ENCODE measurements around the gene SLITRK3. TPM values are rescaled to one million over a fixed set of nuclear protein-coding genes. Genes with fewer than 3 reads are reported as not detected.

Gene SLITRK3
- total and polyA plus RNA-seq, 2 of the 13 experiments (the other 11 are each of a cell fraction or from before 2014, with no cell fraction given) = not detected

- no peak overlapping the region for H2AFZ ChIP-seq (ENCODE audit: low read length)
- H4K20me1 ChIP-seq (ENCODE audit: insufficient read depth, low read length) = no peaks in the 10 kb centered on the region
- BruUV-seq (replicated peaks) = no TSS peak
- DNase-seq (ENCODE audit: low spot score) = no peak
- no peaks in the 10 kb centered on the region for H3K9me3 ChIP-seq (ENCODE audit: low read length)
- ChIA-PET CTCF (ENCODE audit: low intra/inter-chr PET ratio, low total read pairs) (no interaction called here), POLR2A (no interaction called here)
- ATAC-seq = no peak; the same call in 2 of the 3 replicates
- no peaks in the 10 kb centered on the region; the same call in 1 of the 2 replicates for H3K4me1 ChIP-seq (ENCODE audit: insufficient read depth, low read length)
- H3K9ac ChIP-seq (ENCODE audit: insufficient read depth, low read depth, low read length) = no peak overlapping the region
- no peak overlapping the region for H3K4me2 ChIP-seq (ENCODE audit: low read depth, low read length)
- H3K27me3 ChIP-seq (ENCODE audit: control insufficient read depth in 1 of 2, insufficient read depth in 2 of 2, low read length in 2 of 2) = peaks cover 5 to 38% of the 10 kb centered on the region in 2 experiments; a peak in 4 of 5 replicates
- TF ChIP-seq ZNF816 (CRISPR knock-in tag; IDR thresholded peaks at IDR 0.05; ENCODE audit: borderline replicate concordance) (no peak), MTF1 (CRISPR knock-in tag; IDR thresholded peaks at IDR 0.05) (no peak), FOXA3 (CRISPR knock-in tag; IDR thresholded peaks at IDR 0.05) (no peak), ZNF770 (CRISPR knock-in tag; IDR thresholded peaks at IDR 0.05) (no peak), ZNF253 (CRISPR knock-in tag; IDR thresholded peaks at IDR 0.05; ENCODE audit: borderline replicate concordance) (no peak), SMAD3 (CRISPR knock-in tag; IDR thresholded peaks at IDR 0.05) (no peak), TGIF2 (CRISPR knock-in tag; IDR thresholded peaks at IDR 0.05) (no peak), NR2C2 (CRISPR knock-in tag; IDR thresholded peaks at IDR 0.05; ENCODE audit: borderline replicate concordance) (no peak), ZNF772 (CRISPR knock-in tag; IDR thresholded peaks at IDR 0.05) (no peak), E2F2 (CRISPR knock-in tag; IDR thresholded peaks at IDR 0.05; ENCODE audit: borderline replicate concordance) (no peak)
- H3K4me3 ChIP-seq (replicated peaks in 1 of 3; ENCODE audit: insufficient read depth in 1 of 3, low read depth in 2 of 3, low read length in 3 of 3) = no peak overlapping the region
- H3K79me2 ChIP-seq (ENCODE audit: insufficient read depth, low read length) = no peaks in the 10 kb centered on the region
- WGBS (ENCODE audit: low lambda C conversion rate) = 10% methylated on average over 18 of the region's 18 CpGs
- intact Hi-C loops (cut with micrococcal nuclease; ENCODE audit: unreplicated experiment) (no loop called here), in situ Hi-C loops (cut with HindIII; ENCODE audit: extremely low pct_ligation_motif_present, low pct_unique_long_range_greater_than_20kb) (no loop called here)
- H3K36me3 ChIP-seq (replicated peaks in 1 of 2; ENCODE audit: control insufficient read depth in 1 of 2, insufficient read depth in 2 of 2, low read length in 2 of 2) = no peaks in the 10 kb centered on the region
- no peak overlapping the region for H3K27ac ChIP-seq (ENCODE audit: extremely low read length, insufficient read depth, low read length)
- no peak for FAIRE-seq
Measured at GRCh38 chr3:165193366-165194254, 2.6 kb downstream of the SLITRK3 start.

All from HepG2 (cell line).